Measurements from ENCODE around the gene CTRB2. TPM values are rescaled to one million over a fixed set of nuclear protein-coding genes. Genes with fewer than 3 reads are reported as not detected.

Gene CTRB2
- total RNA-seq: not detected

- no peak within 1 kb of the TSS for H3K4me3 ChIP-seq (ENCODE audit: low read length in 3 of 3)
- H3K36me3 ChIP-seq (ENCODE audit: control insufficient read depth in 3 of 3, insufficient read depth in 3 of 3, low read length in 3 of 3): no peaks in the 10 kb centered on the region
- H3K27me3 ChIP-seq (ENCODE audit: control insufficient read depth in 3 of 3, insufficient read depth in 3 of 3, low read length in 3 of 3): no peaks in the 10 kb centered on the region
- no peaks in the 10 kb centered on the region for H3K9me3 ChIP-seq (ENCODE audit: control insufficient read depth in 3 of 3, low read length in 3 of 3)
- H3K27ac ChIP-seq (ENCODE audit: low read depth, low read length): no peak within 1 kb of the TSS
- no peak within 1 kb of the TSS for H3K9ac ChIP-seq (ENCODE audit: low read depth in 1 of 3, low read length in 3 of 3)
- no peaks in the 10 kb centered on the region for H3K4me1 ChIP-seq (ENCODE audit: control insufficient read depth in 3 of 3, insufficient read depth in 3 of 3, low read length in 3 of 3)
Measured at GRCh38 chr16:75206749-75207451, at the start of gene CTRB2. CTRB2 (minus strand) TSS chr16:75207161; CDS start chr16:75207141, 20 bp downstream.

GRCh38 chr16:75256059-75256571 lies 49.2 kb upstream of the CTRB2 start:
- Histone ChIP-seq H3K4me3 (ENCODE audit: low read length in 3 of 3) (peak overlapping the region in 1 of 3 donors; percentile 22), H3K36me3 (ENCODE audit: control insufficient read depth in 3 of 3, insufficient read depth in 3 of 3, low read length in 3 of 3) (peaks cover 0 to under 1% (median 0%) of the 10 kb centered on the region in 3 donors), H3K27me3 (ENCODE audit: control insufficient read depth in 3 of 3, insufficient read depth in 3 of 3, low read length in 3 of 3) (no peaks in the 10 kb centered on the region), H3K27ac (ENCODE audit: low read depth, low read length) (peak overlapping the region; percentile 83), H3K4me1 (ENCODE audit: control insufficient read depth in 3 of 3, insufficient read depth in 3 of 3, low read length in 3 of 3) (peaks cover 75 to 85% (median 76%) of the 10 kb centered on the region in 3 donors), H3K9ac (ENCODE audit: low read depth in 1 of 3, low read length in 3 of 3) (peak overlapping the region; percentile 14 to 74 (median 53)), H3K9me3 (ENCODE audit: control insufficient read depth in 3 of 3, low read length in 3 of 3) (no peaks in the 10 kb centered on the region)

- peak overlapping the region; percentile 83 for H3K27ac ChIP-seq (ENCODE audit: low read depth, low read length)
- no peaks in the 10 kb centered on the region for H3K9me3 ChIP-seq (ENCODE audit: control insufficient read depth in 3 of 3, low read length in 3 of 3)
- H3K36me3 ChIP-seq (ENCODE audit: control insufficient read depth in 3 of 3, insufficient read depth in 3 of 3, low read length in 3 of 3): no peaks in the 10 kb centered on the region
- H3K27me3 ChIP-seq (ENCODE audit: control insufficient read depth in 3 of 3, insufficient read depth in 3 of 3, low read length in 3 of 3): no peaks in the 10 kb centered on the region
- peak overlapping the region in 1 of 3 donors; percentile 41 for H3K4me3 ChIP-seq (ENCODE audit: low read length in 3 of 3)
- peak overlapping the region in 2 of 3 donors; percentile 34 to 58 for H3K9ac ChIP-seq (ENCODE audit: low read depth in 1 of 3, low read length in 3 of 3)
- peaks cover 82 to 88% (median 84%) of the 10 kb centered on the region in 3 donors for H3K4me1 ChIP-seq (ENCODE audit: control insufficient read depth in 3 of 3, insufficient read depth in 3 of 3, low read length in 3 of 3)
Measured at GRCh38 chr16:75254359-75254837, 47.4 kb upstream of the CTRB2 start.

GRCh38 chr16:75252946-75253911 lies 46.3 kb upstream of the CTRB2 start:
- Histone ChIP-seq H3K27me3 (ENCODE audit: control insufficient read depth in 3 of 3, insufficient read depth in 3 of 3, low read length in 3 of 3) (no peaks in the 10 kb centered on the region), H3K27ac (ENCODE audit: low read depth, low read length) (peak overlapping the region; percentile 85), H3K4me1 (ENCODE audit: control insufficient read depth in 3 of 3, insufficient read depth in 3 of 3, low read length in 3 of 3) (peaks cover 85 to 88% (median 86%) of the 10 kb centered on the region in 3 donors), H3K9me3 (ENCODE audit: control insufficient read depth in 3 of 3, low read length in 3 of 3) (no peaks in the 10 kb centered on the region), H3K4me3 (ENCODE audit: low read length in 3 of 3) (peak overlapping the region in 1 of 3 donors; percentile 29), H3K36me3 (ENCODE audit: control insufficient read depth in 3 of 3, insufficient read depth in 3 of 3, low read length in 3 of 3) (no peaks in the 10 kb centered on the region), H3K9ac (ENCODE audit: low read depth in 1 of 3, low read length in 3 of 3) (peak overlapping the region; percentile 36 to 83 (median 38))

- no peaks in the 10 kb centered on the region for H3K9me3 ChIP-seq (ENCODE audit: control insufficient read depth in 3 of 3, low read length in 3 of 3)
- peak overlapping the region; percentile 61 to 83 (median 76) for H3K9ac ChIP-seq (ENCODE audit: low read depth in 1 of 3, low read length in 3 of 3)
- peaks cover 85 to 88% (median 86%) of the 10 kb centered on the region in 3 donors for H3K4me1 ChIP-seq (ENCODE audit: control insufficient read depth in 3 of 3, insufficient read depth in 3 of 3, low read length in 3 of 3)
- H3K27ac ChIP-seq (ENCODE audit: low read depth, low read length): peak overlapping the region; percentile 85
- H3K27me3 ChIP-seq (ENCODE audit: control insufficient read depth in 3 of 3, insufficient read depth in 3 of 3, low read length in 3 of 3): no peaks in the 10 kb centered on the region
- no peaks in the 10 kb centered on the region for H3K36me3 ChIP-seq (ENCODE audit: control insufficient read depth in 3 of 3, insufficient read depth in 3 of 3, low read length in 3 of 3)
- peak overlapping the region; percentile 63 to 72 (median 68) for H3K4me3 ChIP-seq (ENCODE audit: low read length in 3 of 3)
Measured at GRCh38 chr16:75252049-75252864, 45.3 kb upstream of the CTRB2 start.

- H3K27ac ChIP-seq (ENCODE audit: low read depth, low read length): peak within 1 kb of the TSS; percentile 96
- H3K36me3 ChIP-seq (ENCODE audit: control insufficient read depth in 3 of 3, insufficient read depth in 3 of 3, low read length in 3 of 3): no peaks in the 10 kb centered on the region
- peak within 1 kb of the TSS; percentile 76 to 83 (median 78) for H3K4me3 ChIP-seq (ENCODE audit: low read length in 3 of 3)
- H3K27me3 ChIP-seq (ENCODE audit: control insufficient read depth in 3 of 3, insufficient read depth in 3 of 3, low read length in 3 of 3): no peaks in the 10 kb centered on the region
- peak within 1 kb of the TSS; percentile 84 to 92 (median 87) for H3K9ac ChIP-seq (ENCODE audit: low read depth in 1 of 3, low read length in 3 of 3)
- peaks cover 85 to 88% (median 86%) of the 10 kb centered on the region in 3 donors for H3K4me1 ChIP-seq (ENCODE audit: control insufficient read depth in 3 of 3, insufficient read depth in 3 of 3, low read length in 3 of 3)
- no peaks in the 10 kb centered on the region for H3K9me3 ChIP-seq (ENCODE audit: control insufficient read depth in 3 of 3, low read length in 3 of 3)
Measured at GRCh38 chr16:75251280-75252048, 44.5 kb upstream of the CTRB2 start, which contains the start of gene BCAR1. BCAR1 (minus strand) TSS chr16:75251624; CDS start chr16:75251482, 142 bp downstream.

- Histone ChIP-seq H3K9ac (ENCODE audit: low read depth in 1 of 3, low read length in 3 of 3) (peak overlapping the region; percentile 84 to 92 (median 87)), H3K4me1 (ENCODE audit: control insufficient read depth in 3 of 3, insufficient read depth in 3 of 3, low read length in 3 of 3) (peaks cover 85 to 88% (median 86%) of the 10 kb centered on the region in 3 donors), H3K27me3 (ENCODE audit: control insufficient read depth in 3 of 3, insufficient read depth in 3 of 3, low read length in 3 of 3) (no peaks in the 10 kb centered on the region), H3K4me3 (ENCODE audit: low read length in 3 of 3) (peak overlapping the region; percentile 76 to 83 (median 78)), H3K27ac (ENCODE audit: low read depth, low read length) (peak overlapping the region; percentile 96), H3K9me3 (ENCODE audit: control insufficient read depth in 3 of 3, low read length in 3 of 3) (no peaks in the 10 kb centered on the region), H3K36me3 (ENCODE audit: control insufficient read depth in 3 of 3, insufficient read depth in 3 of 3, low read length in 3 of 3) (no peaks in the 10 kb centered on the region)
Measured at GRCh38 chr16:75250809-75251279, 43.9 kb upstream of the CTRB2 start.

GRCh38 chr16:75250089-75250808 lies 43.3 kb upstream of the CTRB2 start:
- H3K27ac ChIP-seq (ENCODE audit: low read depth, low read length): peak overlapping the region; percentile 96
- H3K36me3 ChIP-seq (ENCODE audit: control insufficient read depth in 3 of 3, insufficient read depth in 3 of 3, low read length in 3 of 3): no peaks in the 10 kb centered on the region
- H3K9ac ChIP-seq (ENCODE audit: low read depth in 1 of 3, low read length in 3 of 3): peak overlapping the region; percentile 84 to 92 (median 87)
- peak overlapping the region; percentile 76 to 83 (median 78) for H3K4me3 ChIP-seq (ENCODE audit: low read length in 3 of 3)
- H3K27me3 ChIP-seq (ENCODE audit: control insufficient read depth in 3 of 3, insufficient read depth in 3 of 3, low read length in 3 of 3): no peaks in the 10 kb centered on the region
- H3K4me1 ChIP-seq (ENCODE audit: control insufficient read depth in 3 of 3, insufficient read depth in 3 of 3, low read length in 3 of 3): peaks cover 87 to 90% (median 88%) of the 10 kb centered on the region in 3 donors
- no peaks in the 10 kb centered on the region for H3K9me3 ChIP-seq (ENCODE audit: control insufficient read depth in 3 of 3, low read length in 3 of 3)
